Measurements from ENCODE around the gene COBL.

Gene COBL

DNA sequence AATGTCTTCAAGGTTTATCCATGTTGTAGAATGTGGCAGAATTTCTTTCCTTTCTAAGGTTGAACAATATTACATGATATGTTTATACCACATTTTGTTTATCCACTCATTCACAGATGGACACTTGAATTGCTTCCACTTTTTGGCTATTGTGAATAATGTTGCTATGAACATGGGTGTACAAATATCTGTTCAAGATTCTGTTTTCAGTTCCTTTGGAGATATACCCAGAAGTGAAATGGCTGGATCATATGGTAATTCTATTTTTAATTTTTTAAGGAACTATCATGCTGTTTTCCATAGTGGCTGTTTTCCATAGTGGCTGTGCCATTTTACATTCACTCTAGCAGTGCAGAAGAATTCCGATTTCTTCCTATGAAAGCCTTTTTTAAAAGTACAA, 339.2 kb downstream of the COBL start:
- no peak for DNase-seq (ENCODE audit: extremely low read depth in 1 of 2, low read depth in 1 of 2)

DNA sequence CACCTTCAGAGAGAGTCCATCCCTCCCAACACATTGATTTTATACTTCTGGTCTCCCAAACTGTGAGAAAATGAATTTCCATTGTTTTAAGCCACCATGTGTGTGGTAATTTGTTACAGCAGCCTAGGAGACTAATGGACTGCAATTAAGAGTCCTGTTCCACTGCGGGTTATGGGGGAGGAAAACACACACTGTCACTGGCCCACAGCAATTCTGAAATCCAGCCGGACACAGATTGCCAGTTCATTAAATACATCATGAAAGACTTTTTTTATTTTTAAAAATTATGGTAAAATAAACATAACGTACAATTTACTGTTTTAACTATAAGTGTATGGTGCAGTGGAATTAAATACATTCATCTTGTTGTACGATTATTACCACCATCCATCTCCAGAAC, 340.5 kb downstream of the COBL start:
- no peak for DNase-seq (ENCODE audit: extremely low read depth in 1 of 2, low read depth in 1 of 2)

DNA sequence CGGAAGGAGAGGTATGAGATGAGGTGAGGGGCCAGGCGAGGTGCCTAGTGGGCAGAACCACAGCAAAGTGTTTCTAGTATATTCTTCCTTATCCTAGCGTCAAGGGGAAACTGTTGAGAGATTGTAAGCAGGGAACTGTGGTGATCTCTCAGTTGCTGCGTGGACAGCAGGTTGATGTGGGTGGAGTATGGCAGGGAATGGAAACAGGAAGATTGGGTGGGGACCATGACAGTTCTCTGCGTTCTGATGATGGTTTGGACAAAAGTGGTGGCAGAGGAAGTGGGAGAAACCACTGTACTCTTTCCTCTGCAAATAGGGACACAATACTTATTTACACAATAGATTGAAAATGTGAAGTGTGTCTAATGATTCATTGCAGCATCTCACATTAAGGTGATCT, 342.4 kb downstream of the COBL start:
- DNase-seq (ENCODE audit: extremely low read depth in 1 of 2, low read depth in 1 of 2): no peak

DNA sequence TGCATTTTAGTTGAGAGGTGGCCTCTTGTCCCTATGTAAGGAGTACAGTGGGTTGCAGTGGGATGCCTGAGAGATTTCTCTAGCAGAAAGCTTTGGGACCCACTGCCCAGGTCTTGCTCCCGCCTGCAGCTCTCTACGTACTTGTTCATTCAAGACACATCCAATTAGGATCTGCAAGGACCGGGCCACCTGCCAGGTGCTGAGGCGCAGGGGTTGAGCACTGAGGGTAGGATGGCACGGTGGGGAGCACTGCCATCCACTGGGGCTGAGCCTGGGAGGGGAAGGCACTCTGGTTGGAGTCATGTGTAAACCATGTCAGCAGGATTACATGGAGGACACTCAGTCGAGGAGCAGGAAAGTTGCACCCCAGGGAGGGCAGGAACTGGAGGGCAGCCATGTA, 342.8 kb downstream of the COBL start:
- no peak for DNase-seq (ENCODE audit: extremely low read depth in 1 of 2, low read depth in 1 of 2)

DNA sequence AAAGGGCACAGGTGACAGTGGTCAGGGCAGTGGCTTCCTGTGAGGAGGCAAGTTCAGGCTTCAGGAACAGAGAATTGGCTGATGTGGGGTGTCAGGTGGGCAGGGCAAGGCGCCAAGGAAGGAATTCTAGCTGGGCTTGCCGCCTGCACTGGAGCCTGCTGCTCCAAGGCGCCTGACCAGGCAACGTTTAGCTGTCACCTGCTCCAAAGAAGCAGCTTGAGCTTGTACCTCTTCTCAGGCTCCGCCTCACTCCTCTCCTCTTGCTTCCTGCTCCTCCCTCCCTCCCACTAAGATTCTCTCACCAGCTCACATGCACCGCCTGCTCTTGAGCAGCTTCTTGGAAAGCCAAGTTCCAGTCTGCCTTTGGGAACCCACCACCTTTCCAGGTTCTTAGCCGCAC, 346.5 kb downstream of the COBL start:
- DNase-seq (ENCODE audit: extremely low read depth in 1 of 2, low read depth in 1 of 2): no peak

Data from stimulated activated CD8-positive, alpha-beta memory T cell treated with anti-CD3 and anti-CD28 coated beads, Interleukin-7, amount 100 ng/mL, for 48 hours (primary cell).